Hepatocyte (in vitro differentiated cells): Measurements from ENCODE around the gene RPSA. TPM values are rescaled to one million over a fixed set of nuclear protein-coding genes. Genes with fewer than 3 reads are reported as not detected.
"Not testable (repeated sequence)": the region's sequence is repeated elsewhere in the genome, so short reads cannot be mapped to it uniquely, and the experiment has no call there.

Experiments used
- DNase-seq: peaks from one replicate; pipeline ENCODE4 v3.0.0-alpha.2; 2016; ENCODE audit warnings: low spot score
- H2AFZ ChIP-seq: fragments of 200-600 bp; sonication (generic); 2 replicates; pipeline ENCODE4 v1.6.0; 2016; ENCODE audit warnings: antibody characterized with exemption, mild to moderate bottlenecking
- H3K27ac ChIP-seq: fragments of 200-600 bp; sonication (generic); 2 replicates; pipeline ENCODE4 v1.5.1; 2016; ENCODE audit warnings: mild to moderate bottlenecking
- H3K27me3 ChIP-seq: fragments of 200-600 bp; sonication (generic); 2 replicates; pipeline ENCODE4 v1.6.1; 2016
- H3K36me3 ChIP-seq: fragments of 200-600 bp; sonication (generic); replicated peaks from 2 replicates; pipeline ENCODE4 v1.5.1; 2016; ENCODE audit warnings: low read depth; ENCODE audit not compliant: insufficient read depth
- H3K4me1 ChIP-seq: fragments of 200-600 bp; sonication (generic); 2 replicates; pipeline ENCODE4 v1.5.1; 2016; ENCODE audit warnings: mild to moderate bottlenecking, moderate library complexity; ENCODE audit not compliant: insufficient read depth
- H3K4me2 ChIP-seq: fragments of 200-600 bp; sonication (generic); 2 replicates; pipeline ENCODE4 v1.6.0; 2016
- H3K4me3 ChIP-seq: fragments of 200-600 bp; sonication (generic); 2 replicates; pipeline ENCODE4 v1.5.1; 2016; ENCODE audit warnings: mild to moderate bottlenecking
- H3K79me2 ChIP-seq: fragments of 200-600 bp; sonication (generic); 2 replicates; pipeline ENCODE4 v1.6.0; 2017; ENCODE audit warnings: mild to moderate bottlenecking
- H3K9me2 ChIP-seq: fragments of 200-600 bp; sonication (generic); replicated peaks from 2 replicates; pipeline ENCODE4 v1.6.0; 2017; ENCODE audit warnings: mild to moderate bottlenecking; ENCODE audit not compliant: insufficient read depth
- H3K9me3 ChIP-seq: fragments of 200-600 bp; sonication (generic); 2 replicates; pipeline ENCODE4 v1.5.1; 2016; ENCODE audit warnings: low read depth, mild to moderate bottlenecking
- H4K20me1 ChIP-seq: fragments of 200-600 bp; sonication (generic); 2 replicates; pipeline ENCODE4 v1.6.0; 2016; ENCODE audit warnings: mild to moderate bottlenecking; ENCODE audit not compliant: insufficient read depth, poor library complexity, severe bottlenecking
- EZH2 ChIP-seq: fragments of 200-600 bp; sonication (generic); IDR thresholded peaks from 2 replicates; pipeline ENCODE4 v1.6.1; 2016; ENCODE audit warnings: antibody characterized with exemption, mild to moderate bottlenecking, borderline replicate concordance
- EZH2phosphoT487 ChIP-seq: fragments of 200-600 bp; sonication (generic); IDR thresholded peaks from one replicate; pipeline ENCODE4 v1.6.1; 2018; ENCODE audit warnings: antibody characterized with exemption, mild to moderate bottlenecking, low read depth, moderate library complexity; ENCODE audit not compliant: unreplicated experiment, severe bottlenecking
- WGBS: methylation state at CpG from one replicate; pipeline ENCODE4 v1.1.6; 2016; ENCODE audit warnings: low lambda C conversion rate; ENCODE audit errors: missing lambda C conversion rate; 5-methylcytosine and 5-hydroxymethylcytosine counted together
- polyA plus RNA-seq: library from polyadenylated mRNA; unstranded; fragments of >200 nt; fragmentation: Nextera tagmentation; extraction: Ambion mirVana; gene quantifications from 2 replicates; pipeline ENCODE4 v1.2.1, GENCODE V29; 2016
- total RNA-seq: library from RNA; depleted of rRNA; stranded (reverse); fragments of >200 nt; gene quantifications from 2 replicates; pipeline ENCODE4 v1.2.3, GENCODE V29; 2014
- TF ChIP-seq, protein P1 (sequence below): fragments of 200-600 bp; sonication (generic); IDR thresholded peaks from 2 replicates; pipeline ENCODE4 v1.5.1; 2016; ENCODE audit warnings: antibody characterized with exemption, mild to moderate bottlenecking; ENCODE audit not compliant: poor library complexity

Gene RPSA
- total and polyA plus RNA-seq, 2 experiments from 2014 or later: 249 to 961 TPM

DNA sequence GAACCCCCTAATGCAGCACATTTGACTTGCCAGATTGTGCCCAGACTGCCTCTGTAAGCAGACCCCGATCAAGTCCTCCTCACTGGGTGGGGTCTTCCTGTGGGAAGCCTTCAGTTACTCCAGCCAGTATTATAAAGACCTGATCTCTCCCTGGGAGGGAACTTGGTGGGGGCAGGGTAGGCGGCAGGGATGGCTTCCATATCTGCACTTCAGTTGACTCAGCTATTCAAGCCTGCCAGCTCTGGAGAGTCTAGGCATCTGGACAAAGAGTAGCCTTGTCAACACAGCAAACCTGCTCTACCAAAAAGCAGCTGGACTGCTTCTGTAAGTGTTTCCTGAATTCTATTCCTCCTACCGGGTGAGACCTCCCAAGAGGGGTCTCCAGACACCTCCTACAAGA lies 44.3 kb upstream of the RPSA start:
- Histone ChIP-seq H3K9me3 (no peaks in the 10 kb centered on the region), H3K27ac (no peak overlapping the region), H3K4me2 (no peak overlapping the region), H3K27me3 (no peaks in the 10 kb centered on the region), H4K20me1 (no peaks in the 10 kb centered on the region), H3K9me2 (no peaks in the 10 kb centered on the region), H3K79me2 (no peaks in the 10 kb centered on the region), H2AFZ (no peak overlapping the region), H3K36me3 (no peaks in the 10 kb centered on the region), H3K4me3 (no peak overlapping the region), H3K4me1 (peaks cover 7% of the 10 kb centered on the region)
- 39% methylated on average over 3 of the region's 3 CpGs for WGBS
- no peak for DNase-seq
- TF ChIP-seq EZH2phosphoT487: no peak
- no peak for TF ChIP-seq EZH2
- TF ChIP-seq, protein P1, sequence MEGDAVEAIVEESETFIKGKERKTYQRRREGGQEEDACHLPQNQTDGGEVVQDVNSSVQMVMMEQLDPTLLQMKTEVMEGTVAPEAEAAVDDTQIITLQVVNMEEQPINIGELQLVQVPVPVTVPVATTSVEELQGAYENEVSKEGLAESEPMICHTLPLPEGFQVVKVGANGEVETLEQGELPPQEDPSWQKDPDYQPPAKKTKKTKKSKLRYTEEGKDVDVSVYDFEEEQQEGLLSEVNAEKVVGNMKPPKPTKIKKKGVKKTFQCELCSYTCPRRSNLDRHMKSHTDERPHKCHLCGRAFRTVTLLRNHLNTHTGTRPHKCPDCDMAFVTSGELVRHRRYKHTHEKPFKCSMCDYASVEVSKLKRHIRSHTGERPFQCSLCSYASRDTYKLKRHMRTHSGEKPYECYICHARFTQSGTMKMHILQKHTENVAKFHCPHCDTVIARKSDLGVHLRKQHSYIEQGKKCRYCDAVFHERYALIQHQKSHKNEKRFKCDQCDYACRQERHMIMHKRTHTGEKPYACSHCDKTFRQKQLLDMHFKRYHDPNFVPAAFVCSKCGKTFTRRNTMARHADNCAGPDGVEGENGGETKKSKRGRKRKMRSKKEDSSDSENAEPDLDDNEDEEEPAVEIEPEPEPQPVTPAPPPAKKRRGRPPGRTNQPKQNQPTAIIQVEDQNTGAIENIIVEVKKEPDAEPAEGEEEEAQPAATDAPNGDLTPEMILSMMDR: no peak

DNA sequence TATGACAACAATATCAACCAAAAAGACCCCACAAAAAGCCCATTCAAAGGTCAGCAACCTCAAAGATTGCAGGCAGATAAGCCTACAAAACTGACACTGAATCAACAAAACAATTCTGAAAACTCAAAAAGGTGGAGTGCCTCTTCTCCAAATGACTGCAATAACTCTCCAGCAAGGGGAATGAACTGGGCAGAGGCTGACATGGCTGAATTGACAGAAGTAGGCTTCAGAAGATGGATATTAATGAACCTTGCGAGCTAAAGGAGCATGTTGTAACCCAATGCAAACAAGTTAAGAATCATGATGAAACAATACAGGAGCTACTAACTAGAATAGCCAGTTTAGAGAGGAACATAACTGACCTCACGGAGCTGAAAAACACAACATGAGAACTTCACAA lies 43.7 kb upstream of the RPSA start:
- Histone ChIP-seq H3K27ac (no peak overlapping the region), H2AFZ (no peak overlapping the region), H3K4me1 (peaks cover 7% of the 10 kb centered on the region), H3K36me3 (no peaks in the 10 kb centered on the region), H3K4me3 (no peak overlapping the region), H3K4me2 (no peak overlapping the region), H3K27me3 (no peaks in the 10 kb centered on the region), H3K79me2 (no peaks in the 10 kb centered on the region), H3K9me3 (no peaks in the 10 kb centered on the region), H3K9me2 (no peaks in the 10 kb centered on the region), H4K20me1 (no peaks in the 10 kb centered on the region)
- TF ChIP-seq EZH2phosphoT487 (no peak), EZH2 (no peak)
- TF ChIP-seq, protein P1: no peak
- WGBS: 78% methylated on average over 2 of the region's 2 CpGs
- no peak for DNase-seq

DNA sequence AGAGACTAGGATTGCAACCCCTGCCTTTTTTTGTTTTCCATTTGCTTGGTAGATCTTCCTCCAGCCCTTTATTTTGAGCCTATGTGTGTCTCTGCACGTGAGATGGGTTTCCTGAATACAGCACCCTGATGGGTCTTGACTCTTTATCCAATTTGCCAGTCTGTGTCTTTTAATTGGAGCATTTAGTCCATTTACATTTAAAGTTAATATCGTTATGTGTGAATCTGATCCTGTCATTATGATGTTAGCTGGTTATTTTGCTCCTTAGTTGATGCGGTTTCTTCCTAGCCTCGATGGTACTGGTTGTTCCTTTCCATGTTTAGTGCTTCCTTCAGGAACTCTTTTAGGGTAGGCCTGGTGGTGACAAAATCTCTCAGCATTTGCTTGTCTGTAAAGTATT lies 36.1 kb upstream of the RPSA start:
- not testable (repeated sequence) for H4K20me1 ChIP-seq, H3K27me3 ChIP-seq, H3K79me2 ChIP-seq, H3K36me3 ChIP-seq, H3K4me3 ChIP-seq, H3K4me2 ChIP-seq, H3K4me1 ChIP-seq, H3K27ac ChIP-seq, H2AFZ ChIP-seq, H3K9me2 ChIP-seq, DNase-seq, H3K9me3 ChIP-seq
- 80% methylated on average over 4 of the region's 4 CpGs for WGBS

DNA sequence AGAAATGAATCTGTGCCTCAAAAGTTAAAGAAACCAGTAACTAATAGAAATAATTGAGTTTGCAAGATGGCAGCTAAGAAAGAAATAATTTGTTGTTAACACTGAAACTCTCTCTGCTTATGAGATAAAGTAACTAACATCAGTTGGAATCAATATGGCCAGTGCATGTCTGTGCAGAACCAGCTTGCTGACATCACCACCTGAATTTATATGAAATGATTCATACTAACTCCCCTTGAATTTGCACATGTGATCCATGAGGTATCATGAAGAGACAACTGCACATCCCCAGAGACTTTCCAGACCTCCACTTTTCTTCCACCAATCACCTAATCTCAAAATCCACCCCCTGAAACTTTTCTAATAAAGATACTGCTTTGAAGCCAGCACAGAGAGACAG lies 33.7 kb upstream of the RPSA start:
- Histone ChIP-seq H3K4me2 (no peak overlapping the region), H4K20me1 (no peaks in the 10 kb centered on the region), H3K9me2 (no peaks in the 10 kb centered on the region), H3K79me2 (no peaks in the 10 kb centered on the region), H3K9me3 (no peaks in the 10 kb centered on the region), H3K4me1 (no peaks in the 10 kb centered on the region), H3K27me3 (no peaks in the 10 kb centered on the region), H3K36me3 (no peaks in the 10 kb centered on the region), H2AFZ (no peak overlapping the region), H3K27ac (no peak overlapping the region), H3K4me3 (no peak overlapping the region)
- no peak for DNase-seq
- TF ChIP-seq EZH2: no peak
- TF ChIP-seq EZH2phosphoT487: no peak
- TF ChIP-seq, protein P1: no peak
